ENCODE results near the gene OR14I1.

DNA sequence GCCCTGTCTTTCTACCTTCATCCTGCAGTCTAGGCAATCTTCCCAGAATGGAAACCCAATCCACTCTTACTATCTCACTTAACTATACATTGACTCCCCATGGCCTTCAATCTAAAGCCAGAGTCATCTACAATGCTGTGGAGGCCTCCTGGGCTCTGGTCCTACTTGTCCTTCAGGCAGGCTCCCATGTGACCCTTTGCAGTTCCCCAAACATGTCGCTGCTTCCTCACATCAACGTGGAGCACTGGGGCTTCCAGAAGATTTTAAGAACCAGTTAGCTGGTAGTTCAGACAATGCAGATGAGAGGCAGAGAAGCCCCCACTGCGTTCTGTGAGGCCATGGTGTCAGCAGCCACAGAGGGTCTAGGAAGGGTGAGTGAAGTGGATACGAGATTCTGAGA is 34.4 kb upstream of the OR14I1 start:
- TF ChIP-seq, protein P1, sequence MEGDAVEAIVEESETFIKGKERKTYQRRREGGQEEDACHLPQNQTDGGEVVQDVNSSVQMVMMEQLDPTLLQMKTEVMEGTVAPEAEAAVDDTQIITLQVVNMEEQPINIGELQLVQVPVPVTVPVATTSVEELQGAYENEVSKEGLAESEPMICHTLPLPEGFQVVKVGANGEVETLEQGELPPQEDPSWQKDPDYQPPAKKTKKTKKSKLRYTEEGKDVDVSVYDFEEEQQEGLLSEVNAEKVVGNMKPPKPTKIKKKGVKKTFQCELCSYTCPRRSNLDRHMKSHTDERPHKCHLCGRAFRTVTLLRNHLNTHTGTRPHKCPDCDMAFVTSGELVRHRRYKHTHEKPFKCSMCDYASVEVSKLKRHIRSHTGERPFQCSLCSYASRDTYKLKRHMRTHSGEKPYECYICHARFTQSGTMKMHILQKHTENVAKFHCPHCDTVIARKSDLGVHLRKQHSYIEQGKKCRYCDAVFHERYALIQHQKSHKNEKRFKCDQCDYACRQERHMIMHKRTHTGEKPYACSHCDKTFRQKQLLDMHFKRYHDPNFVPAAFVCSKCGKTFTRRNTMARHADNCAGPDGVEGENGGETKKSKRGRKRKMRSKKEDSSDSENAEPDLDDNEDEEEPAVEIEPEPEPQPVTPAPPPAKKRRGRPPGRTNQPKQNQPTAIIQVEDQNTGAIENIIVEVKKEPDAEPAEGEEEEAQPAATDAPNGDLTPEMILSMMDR (IDR thresholded peaks at IDR 0.05): no peak
- TF ChIP-seq EZH2 (IDR thresholded peaks at IDR 0.05): no peak
